Panc1 (cell line): ENCODE data around the gene JPH4. TPM values are rescaled to one million over a fixed set of nuclear protein-coding genes. Genes with fewer than 3 reads are reported as not detected.

ENCODE experiments used
- ATAC-seq: fragments of 200-7000 bp; cut with Tn5 transposase; 2 replicates; pipeline ENCODE4 v1.9.1; 2020; ENCODE audit warnings: mild to moderate bottlenecking, moderate library complexity
- BruUV-seq: library from RNA; stranded (reverse); fragments of 400-500 nt; replicated peaks from 2 replicates; lab custom pipeline; 2021; lab: Mats Ljungman, UMichigan
- CTCF ChIA-PET: fragments of 300-600 bp; sonication (Branson Sonifier 250); formaldehyde crosslinking; loops from one replicate; lab custom pipeline; 2022; ENCODE audit warnings: antibody characterized with exemption; lab: Charles Lee
- POLR2A ChIA-PET: fragments of 300-600 bp; sonication (Branson Sonifier 250); formaldehyde crosslinking; loops from one replicate; lab custom pipeline; 2022; ENCODE audit warnings: antibody characterized with exemption; lab: Charles Lee
- DNase-seq: peaks from one replicate; pipeline ENCODE4 v3.0.0-alpha.2; 2010; ENCODE audit warnings: low read depth, low spot score
- H3K27ac ChIP-seq: 2 replicates; pipeline ENCODE4 v1.5.1; 2011; ENCODE audit warnings: mild to moderate bottlenecking, low read length, inconsistent platforms
- H3K27me3 ChIP-seq: fragments of 200-500 bp; sonication (Bioruptor generic); 2 replicates; pipeline ENCODE4 v1.6.0; 2014; ENCODE audit warnings: low read length, inconsistent platforms; ENCODE audit not compliant: control insufficient read depth, insufficient read depth
- H3K36me3 ChIP-seq: fragments of 200-500 bp; sonication (Bioruptor generic); 2 replicates; pipeline ENCODE4 v1.5.1; 2014; ENCODE audit warnings: inconsistent platforms, mild to moderate bottlenecking, low read length, moderate library complexity; ENCODE audit not compliant: control insufficient read depth, insufficient read depth
- H3K4me1 ChIP-seq: 2 replicates; pipeline ENCODE4 v1.5.1; 2011; ENCODE audit warnings: inconsistent platforms, mild to moderate bottlenecking, low read length, moderate library complexity; ENCODE audit not compliant: control insufficient read depth, insufficient read depth
- H3K4me3 ChIP-seq, 2 experiments: 2 replicates each; pipeline ENCODE4 v1.5.1; 2011 to 2012; ENCODE audit warnings: low read depth in 2 of 2, low read length in 2 of 2, mild to moderate bottlenecking in 2 of 2, inconsistent platforms in 1 of 2, moderate library complexity in 1 of 2
- H3K9me3 ChIP-seq: fragments of 200-500 bp; sonication (Bioruptor generic); 2 replicates; pipeline ENCODE4 v1.5.1; 2014; ENCODE audit warnings: low read depth, mild to moderate bottlenecking, inconsistent platforms, low read length, moderate library complexity; ENCODE audit not compliant: control insufficient read depth, insufficient read depth
- POLR2AphosphoS5 ChIP-seq: IDR thresholded peaks from 2 replicates; pipeline ENCODE4 v1.6.1; 2012; ENCODE audit warnings: mild to moderate bottlenecking, low read depth, low read length, moderate library complexity
- SIN3A ChIP-seq: IDR thresholded peaks from 2 replicates; pipeline ENCODE4 v1.6.1; 2012; ENCODE audit warnings: low read depth, mild to moderate bottlenecking, low read length, moderate library complexity, borderline replicate concordance; ENCODE audit not compliant: insufficient read depth
- TCF7L2 ChIP-seq: IDR thresholded peaks from 2 replicates; pipeline ENCODE4 v1.6.1; 2011; ENCODE audit warnings: mild to moderate bottlenecking, low read depth, low read length, inconsistent platforms
- in situ Hi-C: cut with HindIII; loops from 2 replicates; pipeline ENCODE4 v1.10.0; 2016; ENCODE audit warnings: low sequenced_read_pairs, low pct_unique_long_range_greater_than_20kb
- intact Hi-C: fragments of 100-400 bp; cut with micrococcal nuclease; formaldehyde crosslinking; loops from one replicate; pipeline ENCODE4 v1.10.0; 2022; ENCODE audit not compliant: unreplicated experiment
- total RNA-seq: library from RNA; stranded (reverse); gene quantifications from one replicate; pipeline ENCODE4 v1.2.1, GENCODE V29; 2021; ENCODE audit not compliant: unreplicated experiment
- TF ChIP-seq, protein P1 (sequence below): fragments of 450-650 bp; IDR thresholded peaks from 2 replicates; pipeline ENCODE4 v1.5.1; 2017; ENCODE audit warnings: mild to moderate bottlenecking
- TF ChIP-seq, protein P2 (sequence below), 2 experiments: IDR thresholded peaks; 2 replicates each; pipeline ENCODE4 v1.6.1; 2011 to 2012; ENCODE audit warnings: low read depth in 2 of 2, control low read depth in 1 of 2, low read length in 1 of 2, mild to moderate bottlenecking in 1 of 2, moderate library complexity in 1 of 2; ENCODE audit not compliant: insufficient read depth in 1 of 2

Gene JPH4
- total RNA-seq, 1 experiment from 2014 or later, result 0.05 TPM

DNA sequence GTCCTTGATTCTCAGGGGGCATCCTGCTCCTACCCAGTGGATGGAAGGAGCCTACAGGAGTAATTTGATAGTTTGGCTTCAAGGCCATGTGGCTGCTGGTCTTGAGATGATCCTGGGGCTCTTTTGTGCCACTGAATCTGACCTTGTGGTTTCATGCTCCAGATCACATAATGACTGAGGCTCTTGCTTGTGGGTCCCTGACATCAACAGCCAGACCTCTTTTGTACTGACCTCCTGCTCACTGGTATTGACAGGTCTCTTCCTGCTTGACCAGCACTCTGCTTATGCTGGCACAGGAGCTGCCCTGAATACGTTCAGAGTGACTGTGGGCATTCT lies 23.2 kb upstream of the JPH4 start:
- intact Hi-C loops, result no loop called here
- Histone ChIP-seq H3K9me3 (no peaks in the 10 kb centered on the region), H3K4me1 (no peaks in the 10 kb centered on the region), H3K36me3 (no peaks in the 10 kb centered on the region), H3K27me3 (peaks cover 2% of the 10 kb centered on the region; the same call in 1 of the 2 replicates), H3K27ac (no peak overlapping the region), H3K4me3 (no peak overlapping the region)
- DNase-seq (no peak), ATAC-seq (no peak)
- in situ Hi-C loops, result no loop called here
- ChIA-PET POLR2A (no interaction called here), CTCF (interaction anchor here (0.7 kb wide), 1 partner anchor 122 kb away, joined by 3 read pairs; no protein-coding TSS in a partner anchor)
- TF ChIP-seq, protein P1, sequence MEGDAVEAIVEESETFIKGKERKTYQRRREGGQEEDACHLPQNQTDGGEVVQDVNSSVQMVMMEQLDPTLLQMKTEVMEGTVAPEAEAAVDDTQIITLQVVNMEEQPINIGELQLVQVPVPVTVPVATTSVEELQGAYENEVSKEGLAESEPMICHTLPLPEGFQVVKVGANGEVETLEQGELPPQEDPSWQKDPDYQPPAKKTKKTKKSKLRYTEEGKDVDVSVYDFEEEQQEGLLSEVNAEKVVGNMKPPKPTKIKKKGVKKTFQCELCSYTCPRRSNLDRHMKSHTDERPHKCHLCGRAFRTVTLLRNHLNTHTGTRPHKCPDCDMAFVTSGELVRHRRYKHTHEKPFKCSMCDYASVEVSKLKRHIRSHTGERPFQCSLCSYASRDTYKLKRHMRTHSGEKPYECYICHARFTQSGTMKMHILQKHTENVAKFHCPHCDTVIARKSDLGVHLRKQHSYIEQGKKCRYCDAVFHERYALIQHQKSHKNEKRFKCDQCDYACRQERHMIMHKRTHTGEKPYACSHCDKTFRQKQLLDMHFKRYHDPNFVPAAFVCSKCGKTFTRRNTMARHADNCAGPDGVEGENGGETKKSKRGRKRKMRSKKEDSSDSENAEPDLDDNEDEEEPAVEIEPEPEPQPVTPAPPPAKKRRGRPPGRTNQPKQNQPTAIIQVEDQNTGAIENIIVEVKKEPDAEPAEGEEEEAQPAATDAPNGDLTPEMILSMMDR, result no peak
- TF ChIP-seq, protein P2, sequence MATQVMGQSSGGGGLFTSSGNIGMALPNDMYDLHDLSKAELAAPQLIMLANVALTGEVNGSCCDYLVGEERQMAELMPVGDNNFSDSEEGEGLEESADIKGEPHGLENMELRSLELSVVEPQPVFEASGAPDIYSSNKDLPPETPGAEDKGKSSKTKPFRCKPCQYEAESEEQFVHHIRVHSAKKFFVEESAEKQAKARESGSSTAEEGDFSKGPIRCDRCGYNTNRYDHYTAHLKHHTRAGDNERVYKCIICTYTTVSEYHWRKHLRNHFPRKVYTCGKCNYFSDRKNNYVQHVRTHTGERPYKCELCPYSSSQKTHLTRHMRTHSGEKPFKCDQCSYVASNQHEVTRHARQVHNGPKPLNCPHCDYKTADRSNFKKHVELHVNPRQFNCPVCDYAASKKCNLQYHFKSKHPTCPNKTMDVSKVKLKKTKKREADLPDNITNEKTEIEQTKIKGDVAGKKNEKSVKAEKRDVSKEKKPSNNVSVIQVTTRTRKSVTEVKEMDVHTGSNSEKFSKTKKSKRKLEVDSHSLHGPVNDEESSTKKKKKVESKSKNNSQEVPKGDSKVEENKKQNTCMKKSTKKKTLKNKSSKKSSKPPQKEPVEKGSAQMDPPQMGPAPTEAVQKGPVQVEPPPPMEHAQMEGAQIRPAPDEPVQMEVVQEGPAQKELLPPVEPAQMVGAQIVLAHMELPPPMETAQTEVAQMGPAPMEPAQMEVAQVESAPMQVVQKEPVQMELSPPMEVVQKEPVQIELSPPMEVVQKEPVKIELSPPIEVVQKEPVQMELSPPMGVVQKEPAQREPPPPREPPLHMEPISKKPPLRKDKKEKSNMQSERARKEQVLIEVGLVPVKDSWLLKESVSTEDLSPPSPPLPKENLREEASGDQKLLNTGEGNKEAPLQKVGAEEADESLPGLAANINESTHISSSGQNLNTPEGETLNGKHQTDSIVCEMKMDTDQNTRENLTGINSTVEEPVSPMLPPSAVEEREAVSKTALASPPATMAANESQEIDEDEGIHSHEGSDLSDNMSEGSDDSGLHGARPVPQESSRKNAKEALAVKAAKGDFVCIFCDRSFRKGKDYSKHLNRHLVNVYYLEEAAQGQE (IDR thresholded peaks at IDR 0.05; ENCODE audit: insufficient read depth in 1 of 2, low read depth in 2 of 2, low read length in 1 of 2), result no peak
- TF ChIP-seq POLR2AphosphoS5 (no peak), SIN3A (no peak), TCF7L2 (no peak)
- no TSS peak for BruUV-seq

DNA sequence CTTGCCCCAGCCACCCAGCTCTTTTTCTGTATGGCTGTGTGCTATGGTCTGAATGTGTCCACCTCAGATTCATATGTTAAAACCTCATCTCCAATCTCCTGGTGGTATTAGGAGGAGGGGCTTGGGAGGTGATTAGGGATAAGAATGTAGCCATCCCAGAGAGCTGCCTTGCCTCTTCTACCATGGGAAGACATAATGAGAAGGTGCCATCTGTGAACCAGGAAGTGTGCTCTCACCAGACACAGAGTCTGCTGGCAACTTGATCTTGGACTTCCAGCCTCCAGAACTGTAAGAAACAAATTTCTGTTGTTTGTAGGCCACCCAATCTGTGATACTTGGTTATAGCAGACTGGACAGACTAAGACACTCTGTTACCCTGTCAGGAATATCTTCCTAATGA lies 22.8 kb upstream of the JPH4 start:
- no peak overlapping the region for H3K27ac ChIP-seq
- no TSS peak for BruUV-seq
- in situ Hi-C loops (no loop called here), intact Hi-C loops (no loop called here)
- H3K9me3 ChIP-seq, result no peaks in the 10 kb centered on the region
- no peaks in the 10 kb centered on the region for H3K4me1 ChIP-seq
- no peak for TF ChIP-seq SIN3A
- TF ChIP-seq, protein P1, result no peak
- no peak for TF ChIP-seq TCF7L2
- no peak for TF ChIP-seq POLR2AphosphoS5
- TF ChIP-seq, protein P2 (IDR thresholded peaks at IDR 0.05; ENCODE audit: insufficient read depth in 1 of 2, low read depth in 2 of 2, low read length in 1 of 2), result no peak
- no peaks in the 10 kb centered on the region for H3K27me3 ChIP-seq
- H3K36me3 ChIP-seq, result no peaks in the 10 kb centered on the region
- ChIA-PET POLR2A (no interaction called here), CTCF (no interaction called here)
- DNase-seq (no peak), ATAC-seq (no peak)
- H3K4me3 ChIP-seq, result no peak overlapping the region
